MM.1S (cell line): ENCODE data around the gene AKAP13.

ENCODE experiments used
- DNase-seq: peaks from one replicate; pipeline ENCODE4 v3.0.0-alpha.2; 2015
- H2AFZ ChIP-seq: fragments of 300-600 bp; sonication (generic); 2 replicates; pipeline ENCODE4 v1.6.0; 2016; ENCODE audit warnings: antibody characterized with exemption, low read length
- H3F3A ChIP-seq: fragments of 300-600 bp; sonication (generic); 2 replicates; pipeline ENCODE4 v1.6.1; 2016; ENCODE audit warnings: mild to moderate bottlenecking, antibody characterized with exemption, low read length, moderate library complexity, mixed read lengths; ENCODE audit not compliant: insufficient read depth
- H3K27ac ChIP-seq: fragments of 300-600 bp; sonication (generic); 2 replicates; pipeline ENCODE4 v1.5.1; 2016; ENCODE audit warnings: mild to moderate bottlenecking, low read length
- H3K27me3 ChIP-seq: fragments of 300-600 bp; sonication (generic); replicated peaks from 2 replicates; pipeline ENCODE4 v1.6.0; 2016; ENCODE audit warnings: low read length; ENCODE audit not compliant: insufficient read depth
- H3K36me3 ChIP-seq: fragments of 300-600 bp; sonication (generic); replicated peaks from 2 replicates; pipeline ENCODE4 v1.6.1; 2016; ENCODE audit warnings: mild to moderate bottlenecking, low read length, mixed read lengths; ENCODE audit not compliant: insufficient read depth
- H3K4me1 ChIP-seq: fragments of 300-600 bp; sonication (generic); 2 replicates; pipeline ENCODE4 v1.6.1; 2016; ENCODE audit warnings: low read length, mixed read lengths
- H3K4me2 ChIP-seq: fragments of 300-600 bp; sonication (generic); 2 replicates; pipeline ENCODE4 v1.6.0; 2016; ENCODE audit warnings: low read depth, low read length
- H3K4me3 ChIP-seq: fragments of 300-600 bp; sonication (generic); 2 replicates; pipeline ENCODE4 v1.5.1; 2016; ENCODE audit warnings: low read length, mixed read lengths
- H3K79me2 ChIP-seq: fragments of 300-600 bp; sonication (generic); 2 replicates; pipeline ENCODE4 v1.6.1; 2016; ENCODE audit warnings: mixed run types, low read length, mixed read lengths
- H3K9ac ChIP-seq: fragments of 300-600 bp; sonication (generic); 2 replicates; pipeline ENCODE4 v1.6.1; 2016; ENCODE audit warnings: low read length, mixed read lengths
- H3K9me2 ChIP-seq: fragments of 300-600 bp; sonication (generic); replicated peaks from 2 replicates; pipeline ENCODE4 v1.6.1; 2016; ENCODE audit warnings: mild to moderate bottlenecking, low read length, mixed read lengths; ENCODE audit not compliant: insufficient read depth
- H3K9me3 ChIP-seq: fragments of 300-600 bp; sonication (generic); replicated peaks from 2 replicates; pipeline ENCODE4 v1.6.1; 2016; ENCODE audit warnings: mild to moderate bottlenecking, low read length, mixed read lengths; ENCODE audit not compliant: insufficient read depth
- H4K20me1 ChIP-seq: fragments of 300-600 bp; sonication (generic); 2 replicates; pipeline ENCODE4 v1.6.1; 2016; ENCODE audit warnings: mild to moderate bottlenecking, low read length, moderate library complexity, mixed read lengths; ENCODE audit not compliant: insufficient read depth
- EZH2 ChIP-seq: fragments of 300-600 bp; sonication (generic); optimal IDR thresholded peaks from 2 replicates; pipeline ENCODE3; 2017; ENCODE audit warnings: low read depth, mild to moderate bottlenecking, antibody characterized with exemption, low read length, mixed read lengths
- EZH2phosphoT487 ChIP-seq: fragments of 300-600 bp; sonication (generic); IDR thresholded peaks from 2 replicates; pipeline ENCODE4 v1.6.1; 2018; ENCODE audit warnings: antibody characterized with exemption, low read length
- TF ChIP-seq, protein P1 (sequence below): fragments of 300-600 bp; sonication (generic); IDR thresholded peaks from 2 replicates; pipeline ENCODE4 v1.5.1; 2016; ENCODE audit warnings: antibody characterized with exemption, low read length, mixed read lengths

The AKAP13 gene

GRCh38 chr15:85463276-85463892 lies 83.0 kb downstream of the AKAP13 start:
- H3K4me2 ChIP-seq: no peak overlapping the region

GRCh38 chr15:85463976-85464375 lies 83.6 kb downstream of the AKAP13 start:
- Histone ChIP-seq H3K4me3 (no peak overlapping the region), H3K9ac (no peak overlapping the region), H3K27ac (no peak overlapping the region), H3K4me1 (no peaks in the 10 kb centered on the region), H3K4me2 (no peak overlapping the region), H3K36me3 (no peaks in the 10 kb centered on the region), H3K79me2 (peaks cover 10% of the 10 kb centered on the region; the same call in 1 of the 2 replicates), H3K9me3 (no peaks in the 10 kb centered on the region), H4K20me1 (no peaks in the 10 kb centered on the region), H2AFZ (no peak overlapping the region), H3K27me3 (no peaks in the 10 kb centered on the region), H3K9me2 (no peaks in the 10 kb centered on the region), H3F3A (no peaks in the 10 kb centered on the region)
- TF ChIP-seq EZH2: no peak
- no peak for TF ChIP-seq EZH2phosphoT487
- TF ChIP-seq, protein P1, sequence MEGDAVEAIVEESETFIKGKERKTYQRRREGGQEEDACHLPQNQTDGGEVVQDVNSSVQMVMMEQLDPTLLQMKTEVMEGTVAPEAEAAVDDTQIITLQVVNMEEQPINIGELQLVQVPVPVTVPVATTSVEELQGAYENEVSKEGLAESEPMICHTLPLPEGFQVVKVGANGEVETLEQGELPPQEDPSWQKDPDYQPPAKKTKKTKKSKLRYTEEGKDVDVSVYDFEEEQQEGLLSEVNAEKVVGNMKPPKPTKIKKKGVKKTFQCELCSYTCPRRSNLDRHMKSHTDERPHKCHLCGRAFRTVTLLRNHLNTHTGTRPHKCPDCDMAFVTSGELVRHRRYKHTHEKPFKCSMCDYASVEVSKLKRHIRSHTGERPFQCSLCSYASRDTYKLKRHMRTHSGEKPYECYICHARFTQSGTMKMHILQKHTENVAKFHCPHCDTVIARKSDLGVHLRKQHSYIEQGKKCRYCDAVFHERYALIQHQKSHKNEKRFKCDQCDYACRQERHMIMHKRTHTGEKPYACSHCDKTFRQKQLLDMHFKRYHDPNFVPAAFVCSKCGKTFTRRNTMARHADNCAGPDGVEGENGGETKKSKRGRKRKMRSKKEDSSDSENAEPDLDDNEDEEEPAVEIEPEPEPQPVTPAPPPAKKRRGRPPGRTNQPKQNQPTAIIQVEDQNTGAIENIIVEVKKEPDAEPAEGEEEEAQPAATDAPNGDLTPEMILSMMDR: no peak
- no peak for DNase-seq

More at GRCh38 chr15:85463276-85463892, 83.0 kb downstream of the AKAP13 start:
- Histone ChIP-seq H3K9ac (no peak overlapping the region), H3K27me3 (no peaks in the 10 kb centered on the region), H3K27ac (no peak overlapping the region), H2AFZ (no peak overlapping the region), H3K9me3 (no peaks in the 10 kb centered on the region), H3K36me3 (no peaks in the 10 kb centered on the region), H4K20me1 (no peaks in the 10 kb centered on the region), H3K4me1 (no peaks in the 10 kb centered on the region), H3K4me3 (no peak overlapping the region), H3K9me2 (no peaks in the 10 kb centered on the region), H3K79me2 (peaks cover 7% of the 10 kb centered on the region; the same call in 1 of the 2 replicates), H3F3A (no peaks in the 10 kb centered on the region)
- no peak for DNase-seq
- TF ChIP-seq EZH2 (no peak), EZH2phosphoT487 (no peak)
- TF ChIP-seq, protein P1: no peak

GRCh38 chr15:85464471-85464870 lies 84.1 kb downstream of the AKAP13 start:
- Histone ChIP-seq H2AFZ (no peak overlapping the region), H3K4me2 (no peak overlapping the region), H3K36me3 (no peaks in the 10 kb centered on the region), H3K27ac (no peak overlapping the region), H4K20me1 (no peaks in the 10 kb centered on the region), H3K9ac (no peak overlapping the region), H3K4me1 (no peaks in the 10 kb centered on the region), H3K9me2 (no peaks in the 10 kb centered on the region), H3F3A (no peaks in the 10 kb centered on the region), H3K4me3 (no peak overlapping the region), H3K9me3 (no peaks in the 10 kb centered on the region), H3K27me3 (no peaks in the 10 kb centered on the region), H3K79me2 (peaks cover 14% of the 10 kb centered on the region; the same call in 1 of the 2 replicates)
- TF ChIP-seq EZH2phosphoT487 (no peak), EZH2 (no peak)
- TF ChIP-seq, protein P1: no peak
- DNase-seq: no peak
